ENCODE measurements around the gene PRKN.

Gene PRKN

GRCh38 chr6:162639951-162640350, 87.6 kb downstream of the PRKN start:
- Histone ChIP-seq H3K4me3 (ENCODE audit: low read depth, low read length) (no peak overlapping the region), H3K36me3 (ENCODE audit: control insufficient read depth, insufficient read depth, low read length) (no peaks in the 10 kb centered on the region), H3K4me1 (ENCODE audit: control insufficient read depth, insufficient read depth, low read length) (no peaks in the 10 kb centered on the region), H3K27me3 (ENCODE audit: control insufficient read depth, insufficient read depth, low read length) (no peaks in the 10 kb centered on the region), H3K9me3 (ENCODE audit: control insufficient read depth, insufficient read depth, low read depth, low read length) (no peaks in the 10 kb centered on the region), H3K27ac (ENCODE audit: low read depth, low read length) (no peak overlapping the region), H3K9ac (ENCODE audit: low read length) (no peak overlapping the region)

GRCh38 chr6:162638931-162639574, 88.5 kb downstream of the PRKN start:
- Histone ChIP-seq H3K36me3 (ENCODE audit: control insufficient read depth, insufficient read depth, low read length) (no peaks in the 10 kb centered on the region), H3K4me1 (ENCODE audit: control insufficient read depth, insufficient read depth, low read length) (no peaks in the 10 kb centered on the region), H3K9me3 (ENCODE audit: control insufficient read depth, insufficient read depth, low read depth, low read length) (no peaks in the 10 kb centered on the region), H3K27ac (ENCODE audit: low read depth, low read length) (no peak overlapping the region), H3K27me3 (ENCODE audit: control insufficient read depth, insufficient read depth, low read length) (no peaks in the 10 kb centered on the region), H3K4me3 (ENCODE audit: low read depth, low read length) (no peak overlapping the region), H3K9ac (ENCODE audit: low read length) (no peak overlapping the region)

GRCh38 chr6:162637317-162637716, 90.2 kb downstream of the PRKN start:
- Histone ChIP-seq H3K4me1 (ENCODE audit: control insufficient read depth, insufficient read depth, low read length) (no peaks in the 10 kb centered on the region), H3K9me3 (ENCODE audit: control insufficient read depth, insufficient read depth, low read depth, low read length) (no peaks in the 10 kb centered on the region), H3K27me3 (ENCODE audit: control insufficient read depth, insufficient read depth, low read length) (no peaks in the 10 kb centered on the region), H3K36me3 (ENCODE audit: control insufficient read depth, insufficient read depth, low read length) (no peaks in the 10 kb centered on the region), H3K27ac (ENCODE audit: low read depth, low read length) (no peak overlapping the region), H3K4me3 (ENCODE audit: low read depth, low read length) (no peak overlapping the region), H3K9ac (ENCODE audit: low read length) (no peak overlapping the region)

DNA sequence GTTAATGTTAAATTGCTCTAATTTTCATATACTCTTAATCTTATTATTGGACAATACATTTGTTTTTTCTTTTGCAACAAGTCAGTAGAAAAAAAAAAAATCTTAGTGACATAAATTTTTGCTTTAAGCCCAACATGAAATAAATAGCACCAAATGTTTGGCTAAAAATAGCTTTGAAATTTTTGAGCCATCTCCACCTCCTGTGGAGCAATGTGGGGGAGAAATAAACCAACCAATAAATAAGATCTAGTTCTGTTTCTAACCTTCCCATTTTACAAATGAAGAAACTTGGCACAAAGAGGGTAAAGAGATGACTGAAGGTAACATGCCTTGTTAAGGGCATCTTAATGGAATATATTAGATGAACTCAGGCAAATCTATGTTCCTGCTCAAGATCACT, 91.4 kb downstream of the PRKN start:
- Histone ChIP-seq H3K9me3 (ENCODE audit: control insufficient read depth, insufficient read depth, low read depth, low read length) (no peaks in the 10 kb centered on the region), H3K27ac (ENCODE audit: low read depth, low read length) (no peak overlapping the region), H3K36me3 (ENCODE audit: control insufficient read depth, insufficient read depth, low read length) (no peaks in the 10 kb centered on the region), H3K4me1 (ENCODE audit: control insufficient read depth, insufficient read depth, low read length) (no peaks in the 10 kb centered on the region), H3K4me3 (ENCODE audit: low read depth, low read length) (no peak overlapping the region), H3K27me3 (ENCODE audit: control insufficient read depth, insufficient read depth, low read length) (no peaks in the 10 kb centered on the region), H3K9ac (ENCODE audit: low read length) (no peak overlapping the region)

- Histone ChIP-seq H3K9me3 (ENCODE audit: control insufficient read depth, insufficient read depth, low read depth, low read length) (no peaks in the 10 kb centered on the region), H3K4me1 (ENCODE audit: control insufficient read depth, insufficient read depth, low read length) (no peaks in the 10 kb centered on the region), H3K36me3 (ENCODE audit: control insufficient read depth, insufficient read depth, low read length) (no peaks in the 10 kb centered on the region), H3K27me3 (ENCODE audit: control insufficient read depth, insufficient read depth, low read length) (no peaks in the 10 kb centered on the region), H3K27ac (ENCODE audit: low read depth, low read length) (no peak overlapping the region), H3K9ac (ENCODE audit: low read length) (no peak overlapping the region), H3K4me3 (ENCODE audit: low read depth, low read length) (no peak overlapping the region)
Observed at GRCh38 chr6:162631546-162631945, 96.0 kb downstream of the PRKN start.

GRCh38 chr6:162630069-162630468, 97.5 kb downstream of the PRKN start:
- H3K4me3 ChIP-seq (ENCODE audit: low read depth, low read length) = no peak overlapping the region
- H3K36me3 ChIP-seq (ENCODE audit: control insufficient read depth, insufficient read depth, low read length) = no peaks in the 10 kb centered on the region
- no peak overlapping the region for H3K9ac ChIP-seq (ENCODE audit: low read length)
- H3K27ac ChIP-seq (ENCODE audit: low read depth, low read length) = no peak overlapping the region
- H3K27me3 ChIP-seq (ENCODE audit: control insufficient read depth, insufficient read depth, low read length) = no peaks in the 10 kb centered on the region
- peaks cover 12% of the 10 kb centered on the region; the same call in 1 of the 2 replicates for H3K4me1 ChIP-seq (ENCODE audit: control insufficient read depth, insufficient read depth, low read length)
- no peaks in the 10 kb centered on the region for H3K9me3 ChIP-seq (ENCODE audit: control insufficient read depth, insufficient read depth, low read depth, low read length)

GRCh38 chr6:162627825-162628224, 99.7 kb downstream of the PRKN start:
- peaks cover 15% of the 10 kb centered on the region; the same call in 1 of the 2 replicates for H3K4me1 ChIP-seq (ENCODE audit: control insufficient read depth, insufficient read depth, low read length)
- H3K9ac ChIP-seq (ENCODE audit: low read length) = no peak overlapping the region
- H3K9me3 ChIP-seq (ENCODE audit: control insufficient read depth, insufficient read depth, low read depth, low read length) = no peaks in the 10 kb centered on the region
- H3K27ac ChIP-seq (ENCODE audit: low read depth, low read length) = no peak overlapping the region
- H3K27me3 ChIP-seq (ENCODE audit: control insufficient read depth, insufficient read depth, low read length) = no peaks in the 10 kb centered on the region
- H3K36me3 ChIP-seq (ENCODE audit: control insufficient read depth, insufficient read depth, low read length) = no peaks in the 10 kb centered on the region
- H3K4me3 ChIP-seq (ENCODE audit: low read depth, low read length) = no peak overlapping the region

DNA sequence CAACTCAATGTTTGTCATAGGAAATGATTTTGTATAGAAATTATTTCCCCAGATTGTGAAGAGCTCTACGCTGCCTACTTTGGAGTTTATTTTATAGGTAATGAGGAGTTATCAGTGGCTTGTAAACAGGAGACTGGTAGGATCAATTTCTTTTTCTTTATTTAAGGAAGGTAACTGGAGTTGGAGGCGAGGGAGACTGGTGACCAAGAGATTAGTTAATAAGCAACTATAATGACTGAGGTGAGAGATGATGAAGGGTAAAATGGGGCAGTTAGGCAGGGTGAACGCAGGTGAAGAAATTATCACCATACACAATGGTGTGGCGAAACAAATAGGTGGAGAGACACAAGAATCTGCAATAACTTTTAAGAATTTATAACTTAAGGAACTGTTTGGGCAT, 100.2 kb downstream of the PRKN start:
- no peak overlapping the region for H3K9ac ChIP-seq (ENCODE audit: low read length)
- H3K9me3 ChIP-seq (ENCODE audit: control insufficient read depth, insufficient read depth, low read depth, low read length) = no peaks in the 10 kb centered on the region
- no peak overlapping the region for H3K4me3 ChIP-seq (ENCODE audit: low read depth, low read length)
- H3K27ac ChIP-seq (ENCODE audit: low read depth, low read length) = no peak overlapping the region
- no peaks in the 10 kb centered on the region for H3K36me3 ChIP-seq (ENCODE audit: control insufficient read depth, insufficient read depth, low read length)
- peaks cover 15% of the 10 kb centered on the region; the same call in 1 of the 2 replicates for H3K4me1 ChIP-seq (ENCODE audit: control insufficient read depth, insufficient read depth, low read length)
- no peaks in the 10 kb centered on the region for H3K27me3 ChIP-seq (ENCODE audit: control insufficient read depth, insufficient read depth, low read length)

GRCh38 chr6:162626869-162627268, 100.7 kb downstream of the PRKN start:
- Histone ChIP-seq H3K9me3 (ENCODE audit: control insufficient read depth, insufficient read depth, low read depth, low read length) (no peaks in the 10 kb centered on the region), H3K9ac (ENCODE audit: low read length) (no peak overlapping the region), H3K4me1 (ENCODE audit: control insufficient read depth, insufficient read depth, low read length) (peaks cover 15% of the 10 kb centered on the region; the same call in 1 of the 2 replicates), H3K27me3 (ENCODE audit: control insufficient read depth, insufficient read depth, low read length) (no peaks in the 10 kb centered on the region), H3K27ac (ENCODE audit: low read depth, low read length) (0 out of 2 replicates have a peak overlapping the region, but pooled peaks have one; percentile 18), H3K36me3 (ENCODE audit: control insufficient read depth, insufficient read depth, low read length) (no peaks in the 10 kb centered on the region), H3K4me3 (ENCODE audit: low read depth, low read length) (no peak overlapping the region)

- no peaks in the 10 kb centered on the region for H3K9me3 ChIP-seq (ENCODE audit: control insufficient read depth, insufficient read depth, low read depth, low read length)
- peak overlapping the region; percentile 84; the same call in 1 of the 2 replicates for H3K27ac ChIP-seq (ENCODE audit: low read depth, low read length)
- H3K9ac ChIP-seq (ENCODE audit: low read length) = no peak overlapping the region
- peak overlapping the region; percentile 2; the same call in 1 of the 2 replicates for H3K4me3 ChIP-seq (ENCODE audit: low read depth, low read length)
- H3K27me3 ChIP-seq (ENCODE audit: control insufficient read depth, insufficient read depth, low read length) = no peaks in the 10 kb centered on the region
- H3K4me1 ChIP-seq (ENCODE audit: control insufficient read depth, insufficient read depth, low read length) = peaks cover 21% of the 10 kb centered on the region
- no peaks in the 10 kb centered on the region for H3K36me3 ChIP-seq (ENCODE audit: control insufficient read depth, insufficient read depth, low read length)
Observed at GRCh38 chr6:162625846-162626540, 101.6 kb downstream of the PRKN start.

DNA sequence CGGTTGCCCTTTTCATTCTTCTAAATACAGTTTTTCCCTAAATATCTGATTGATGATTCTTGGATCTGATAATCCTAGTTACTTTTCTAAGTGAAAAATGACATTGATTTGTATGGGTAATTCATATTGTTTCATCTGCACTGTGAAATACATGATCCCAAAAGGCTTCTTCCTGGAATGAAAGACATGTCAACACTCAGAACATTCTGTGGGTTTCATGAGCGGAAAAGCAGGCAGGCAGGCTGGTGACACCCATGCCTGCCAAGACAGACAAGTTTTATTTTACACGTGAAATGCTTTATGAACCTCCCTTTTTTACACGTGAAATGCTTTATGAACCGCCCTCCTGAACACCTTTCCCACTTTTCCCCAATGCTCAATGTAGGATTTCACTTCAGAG, 105.0 kb downstream of the PRKN start:
- H3K4me3 ChIP-seq (ENCODE audit: low read depth, low read length) = no peak overlapping the region
- H3K27ac ChIP-seq (ENCODE audit: low read depth, low read length) = no peak overlapping the region
- H3K9me3 ChIP-seq (ENCODE audit: control insufficient read depth, insufficient read depth, low read depth, low read length) = no peaks in the 10 kb centered on the region
- H3K36me3 ChIP-seq (ENCODE audit: control insufficient read depth, insufficient read depth, low read length) = no peaks in the 10 kb centered on the region
- peaks cover 22% of the 10 kb centered on the region for H3K4me1 ChIP-seq (ENCODE audit: control insufficient read depth, insufficient read depth, low read length)
- H3K27me3 ChIP-seq (ENCODE audit: control insufficient read depth, insufficient read depth, low read length) = no peaks in the 10 kb centered on the region
- no peak overlapping the region for H3K9ac ChIP-seq (ENCODE audit: low read length)

Measured in HUES6 (cell line).